ENCODE measurements around the gene TRIM15. TPM values are rescaled to one million over a fixed set of nuclear protein-coding genes. Genes with fewer than 3 reads are reported as not detected.

The TRIM15 gene
- total RNA-seq, 1 experiment from 2014 or later = 11.8 TPM

DNA sequence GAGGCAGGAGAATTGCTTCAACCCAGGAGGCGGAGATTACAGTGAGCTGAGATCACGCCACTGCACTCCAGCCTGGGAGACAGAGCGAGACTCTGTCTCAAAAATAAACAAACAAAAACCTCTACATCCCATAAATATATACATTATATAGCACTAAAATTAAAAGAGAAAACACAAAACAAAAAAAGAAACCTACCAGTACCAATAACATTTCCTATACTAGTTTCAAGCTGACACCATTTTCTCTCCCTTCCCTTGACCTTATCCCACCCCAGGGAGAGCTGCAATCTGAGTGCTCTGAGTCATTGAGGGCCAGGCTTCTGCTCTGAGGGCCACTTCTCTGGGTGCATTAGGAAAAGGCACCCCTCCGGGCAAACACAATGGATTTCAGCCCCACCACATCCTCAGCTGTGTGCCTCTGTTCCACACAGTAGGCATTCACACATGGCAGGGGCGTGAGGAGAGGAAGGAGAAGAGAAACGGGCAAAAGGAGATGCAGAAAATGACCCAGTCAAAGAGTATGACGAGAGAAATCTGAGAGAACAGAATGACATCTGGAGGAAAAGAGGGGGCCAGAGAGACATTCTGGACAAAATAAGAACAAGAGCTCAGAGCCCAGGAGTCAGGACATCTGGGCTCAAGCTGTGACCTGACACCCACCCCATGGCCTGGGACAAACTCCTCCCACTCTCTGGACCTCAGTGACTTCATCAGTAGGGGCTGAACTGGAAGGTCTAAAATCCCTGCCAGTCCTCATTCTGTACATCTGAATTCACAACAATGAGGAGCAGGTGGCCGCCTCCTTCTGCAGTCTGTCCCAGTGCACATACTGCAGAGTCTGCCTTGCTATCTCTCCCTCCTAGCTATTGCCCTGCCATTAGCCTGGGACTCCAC, 31.7 kb downstream of the TRIM15 start:
- Mint-ChIP-seq H3K27ac (ENCODE audit: unreplicated experiment) (no peak overlapping the region), H3K36me3 (ENCODE audit: insufficient read depth, unreplicated experiment) (peaks cover 39% of the 10 kb centered on the region), H3K9me3 (ENCODE audit: low read depth, unreplicated experiment) (no peaks in the 10 kb centered on the region), H3K27me3 (ENCODE audit: unreplicated experiment) (no peaks in the 10 kb centered on the region), H3K4me3 (ENCODE audit: low read depth, unreplicated experiment) (no peak overlapping the region), H3K4me1 (ENCODE audit: low read depth, unreplicated experiment) (no peaks in the 10 kb centered on the region)
- TF ChIP-seq, protein P1, sequence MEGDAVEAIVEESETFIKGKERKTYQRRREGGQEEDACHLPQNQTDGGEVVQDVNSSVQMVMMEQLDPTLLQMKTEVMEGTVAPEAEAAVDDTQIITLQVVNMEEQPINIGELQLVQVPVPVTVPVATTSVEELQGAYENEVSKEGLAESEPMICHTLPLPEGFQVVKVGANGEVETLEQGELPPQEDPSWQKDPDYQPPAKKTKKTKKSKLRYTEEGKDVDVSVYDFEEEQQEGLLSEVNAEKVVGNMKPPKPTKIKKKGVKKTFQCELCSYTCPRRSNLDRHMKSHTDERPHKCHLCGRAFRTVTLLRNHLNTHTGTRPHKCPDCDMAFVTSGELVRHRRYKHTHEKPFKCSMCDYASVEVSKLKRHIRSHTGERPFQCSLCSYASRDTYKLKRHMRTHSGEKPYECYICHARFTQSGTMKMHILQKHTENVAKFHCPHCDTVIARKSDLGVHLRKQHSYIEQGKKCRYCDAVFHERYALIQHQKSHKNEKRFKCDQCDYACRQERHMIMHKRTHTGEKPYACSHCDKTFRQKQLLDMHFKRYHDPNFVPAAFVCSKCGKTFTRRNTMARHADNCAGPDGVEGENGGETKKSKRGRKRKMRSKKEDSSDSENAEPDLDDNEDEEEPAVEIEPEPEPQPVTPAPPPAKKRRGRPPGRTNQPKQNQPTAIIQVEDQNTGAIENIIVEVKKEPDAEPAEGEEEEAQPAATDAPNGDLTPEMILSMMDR (IDR thresholded peaks at IDR 0.05; ENCODE audit: unreplicated experiment) = no peak
- CTCF ChIA-PET = interaction anchor here (1.4 kb wide), 1 partner anchor 12 kb away, joined by 3 read pairs; no protein-coding TSS in a partner anchor
- intact Hi-C loops (cut with micrococcal nuclease; ENCODE audit: unreplicated experiment) = no loop called here
- DNase-seq = no peak
- BruUV-seq (replicated peaks) = no TSS peak

DNA sequence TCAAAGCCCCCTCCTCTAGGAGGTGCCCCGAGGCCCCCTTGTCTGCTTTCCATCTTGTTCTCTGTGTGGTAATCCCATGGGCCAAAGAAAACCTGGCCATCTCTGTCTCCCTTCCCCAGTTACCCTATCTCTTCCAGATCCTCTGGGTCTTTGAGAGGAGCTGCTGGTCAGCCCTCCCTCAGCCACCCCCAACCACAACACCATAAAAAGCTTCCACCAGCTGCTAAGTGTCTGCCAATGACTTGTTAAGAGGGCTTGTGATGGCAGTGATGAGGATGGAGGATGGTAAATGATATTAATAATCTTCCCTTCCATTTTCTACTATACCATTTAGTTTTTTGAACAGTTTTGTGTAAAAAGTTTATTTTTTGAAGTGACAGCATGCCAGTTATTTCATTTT, 32.6 kb downstream of the TRIM15 start:
- H3K36me3 Mint-ChIP-seq (ENCODE audit: insufficient read depth, unreplicated experiment) = peaks cover 46% of the 10 kb centered on the region
- CTCF ChIA-PET = interaction anchor here (1.4 kb wide), 1 partner anchor 11 kb away, joined by 3 read pairs; no protein-coding TSS in a partner anchor

DNA sequence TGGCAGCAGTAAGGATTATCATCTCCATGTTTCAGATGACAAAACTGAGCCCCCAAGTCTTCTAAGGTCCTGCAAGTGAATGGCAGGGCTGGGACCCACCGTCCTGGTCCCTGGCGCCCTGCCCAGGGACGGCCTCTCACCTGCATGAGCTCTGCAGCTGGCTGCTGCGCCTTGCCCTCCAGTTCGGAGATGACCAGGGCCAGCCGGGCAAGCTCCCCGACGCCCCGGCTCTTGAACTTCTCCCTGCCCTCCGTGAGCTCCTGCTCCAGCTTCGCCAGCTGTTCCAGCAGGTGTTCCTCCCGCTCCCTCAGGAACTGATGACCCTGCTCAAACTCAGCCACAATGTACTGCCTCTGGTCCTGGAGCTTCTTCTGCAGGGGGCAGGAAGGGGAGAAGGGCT, 33.0 kb downstream of the TRIM15 start:
- H3K4me1 Mint-ChIP-seq (ENCODE audit: low read depth, unreplicated experiment) = peaks cover 9% of the 10 kb centered on the region
- TF ChIP-seq, protein P1 (IDR thresholded peaks at IDR 0.05; ENCODE audit: unreplicated experiment) = no peak
- BruUV-seq (replicated peaks) = no TSS peak
- no peaks in the 10 kb centered on the region for H3K9me3 Mint-ChIP-seq (ENCODE audit: low read depth, unreplicated experiment)
- H3K4me3 Mint-ChIP-seq (ENCODE audit: low read depth, unreplicated experiment) = no peak overlapping the region
- CTCF ChIA-PET = interaction anchor here (1.4 kb wide), 1 partner anchor 11 kb away, joined by 3 read pairs; no protein-coding TSS in a partner anchor
- no peak for DNase-seq
- H3K27me3 Mint-ChIP-seq (ENCODE audit: unreplicated experiment) = no peaks in the 10 kb centered on the region
- H3K27ac Mint-ChIP-seq (ENCODE audit: unreplicated experiment) = no peak overlapping the region
- intact Hi-C loops (cut with micrococcal nuclease; ENCODE audit: unreplicated experiment) = no loop called here
- peaks cover 46% of the 10 kb centered on the region for H3K36me3 Mint-ChIP-seq (ENCODE audit: insufficient read depth, unreplicated experiment)

More for the DNA sequence above, 32.6 kb downstream of the TRIM15 start:
- no peak for DNase-seq
- Mint-ChIP-seq H3K4me1 (ENCODE audit: low read depth, unreplicated experiment) (peaks cover 6% of the 10 kb centered on the region), H3K4me3 (ENCODE audit: low read depth, unreplicated experiment) (no peak overlapping the region), H3K27me3 (ENCODE audit: unreplicated experiment) (no peaks in the 10 kb centered on the region), H3K27ac (ENCODE audit: unreplicated experiment) (no peak overlapping the region), H3K9me3 (ENCODE audit: low read depth, unreplicated experiment) (no peaks in the 10 kb centered on the region)
- TF ChIP-seq, protein P1 (IDR thresholded peaks at IDR 0.05; ENCODE audit: unreplicated experiment) = no peak
- intact Hi-C loops (cut with micrococcal nuclease; ENCODE audit: unreplicated experiment) = no loop called here
- no TSS peak for BruUV-seq (replicated peaks)

DNA sequence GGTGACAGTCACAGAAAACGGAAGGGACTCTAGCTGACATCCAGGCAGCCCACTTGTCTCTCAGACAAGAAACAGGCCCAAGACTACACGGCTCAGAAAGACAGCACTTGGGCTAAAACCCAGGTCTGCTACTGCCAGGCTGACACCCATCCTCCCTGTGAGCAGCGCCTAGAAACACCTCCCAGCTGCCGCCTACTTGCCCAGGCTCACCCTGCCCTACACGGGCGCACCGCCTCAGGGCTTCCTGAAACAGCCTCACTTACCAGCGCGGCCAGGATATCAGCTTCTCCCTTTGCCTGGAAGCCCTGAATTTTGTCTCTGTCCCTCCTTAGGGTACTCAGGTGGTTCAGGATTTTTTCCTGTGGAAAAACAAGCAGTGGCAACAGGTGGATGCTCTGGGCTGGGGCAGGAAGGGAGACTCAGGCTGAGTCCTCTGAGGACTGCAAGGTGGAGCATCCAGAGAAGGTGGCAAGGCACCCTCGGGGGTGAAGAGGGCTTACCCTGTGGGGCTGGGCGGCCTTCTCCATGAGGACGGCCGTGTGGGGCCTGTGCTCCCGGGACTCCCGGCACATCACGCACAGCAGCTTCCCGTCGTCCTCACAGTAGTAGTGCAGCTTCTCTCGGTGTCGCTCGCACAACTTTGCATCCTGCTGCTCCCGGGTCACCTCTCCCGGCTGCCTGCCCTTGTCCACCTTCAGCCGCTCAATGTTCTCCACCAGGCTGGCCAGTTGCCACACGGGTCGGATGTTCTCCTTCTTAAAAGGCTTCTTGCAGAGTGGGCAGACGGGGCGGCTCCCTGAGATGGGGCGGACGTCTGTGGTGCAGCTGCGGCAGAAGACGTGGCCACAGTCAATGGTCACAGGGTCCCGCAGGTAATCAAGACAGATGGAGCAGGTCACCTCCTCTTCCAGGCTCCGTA, 35.1 kb downstream of the TRIM15 start:
- H3K27ac Mint-ChIP-seq (ENCODE audit: unreplicated experiment) = peak overlapping the region; percentile 15
- H3K4me3 Mint-ChIP-seq (ENCODE audit: low read depth, unreplicated experiment) = no peak overlapping the region
- no TSS peak for BruUV-seq (replicated peaks)
- TF ChIP-seq, protein P1 (IDR thresholded peaks at IDR 0.05; ENCODE audit: unreplicated experiment) = no peak
- peaks cover 45% of the 10 kb centered on the region for H3K36me3 Mint-ChIP-seq (ENCODE audit: insufficient read depth, unreplicated experiment)
- intact Hi-C loops (cut with micrococcal nuclease; ENCODE audit: unreplicated experiment) = no loop called here
- no peak for DNase-seq
- no peaks in the 10 kb centered on the region for H3K27me3 Mint-ChIP-seq (ENCODE audit: unreplicated experiment)
- peaks cover 21% of the 10 kb centered on the region for H3K4me1 Mint-ChIP-seq (ENCODE audit: low read depth, unreplicated experiment)
- CTCF ChIA-PET = no interaction called here
- no peaks in the 10 kb centered on the region for H3K9me3 Mint-ChIP-seq (ENCODE audit: low read depth, unreplicated experiment)

All from Calu3 (cell line).